GOT3 (cell line): ENCODE results near the gene DUSP5.

ENCODE experiments used
- DNase-seq: peaks from one replicate; lab custom pipeline; 2025; ENCODE audit warnings: mixed read lengths; lab: John Stamatoyannopoulos, UW

DUSP5 gene

DNA sequence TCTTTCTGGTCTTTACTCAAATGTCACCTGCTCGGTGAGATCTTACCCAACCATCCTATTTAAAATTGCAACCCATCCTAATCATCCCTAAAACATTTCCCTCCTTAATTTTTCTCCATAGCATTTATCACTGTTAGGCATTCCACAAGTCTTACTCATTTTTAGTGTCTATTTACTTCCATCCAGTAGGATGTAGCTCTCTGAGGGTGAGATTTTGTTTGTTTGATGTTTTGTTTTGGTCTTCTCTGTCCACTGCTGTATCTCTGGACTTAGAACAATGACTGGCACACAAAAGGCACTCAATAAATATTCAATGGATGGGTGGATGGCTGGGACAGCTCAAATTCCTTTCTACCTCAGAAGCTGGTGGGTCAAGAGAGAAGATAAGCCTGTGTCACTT, 15.8 kb upstream of the DUSP5 start:
- DNase-seq: no peak

DNA sequence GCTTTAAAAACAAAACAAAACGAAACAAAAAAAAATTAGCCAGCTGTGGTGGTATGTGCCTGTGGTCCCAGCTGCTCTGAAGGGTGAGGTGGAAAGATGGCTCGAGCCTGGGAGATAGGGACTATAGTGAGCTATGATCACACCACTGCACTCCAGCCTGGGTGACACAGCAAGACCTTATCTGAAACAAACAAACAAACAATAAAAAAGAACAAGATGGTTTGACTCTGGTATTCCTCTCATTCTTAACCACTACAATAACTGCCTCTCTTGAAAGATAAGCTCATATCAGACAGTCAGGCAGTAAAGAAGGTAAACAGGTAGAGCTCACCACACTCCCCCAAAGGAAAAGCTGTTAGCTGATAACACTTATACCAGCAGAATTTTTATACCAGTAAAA, 14.1 kb upstream of the DUSP5 start:
- no peak for DNase-seq

DNA sequence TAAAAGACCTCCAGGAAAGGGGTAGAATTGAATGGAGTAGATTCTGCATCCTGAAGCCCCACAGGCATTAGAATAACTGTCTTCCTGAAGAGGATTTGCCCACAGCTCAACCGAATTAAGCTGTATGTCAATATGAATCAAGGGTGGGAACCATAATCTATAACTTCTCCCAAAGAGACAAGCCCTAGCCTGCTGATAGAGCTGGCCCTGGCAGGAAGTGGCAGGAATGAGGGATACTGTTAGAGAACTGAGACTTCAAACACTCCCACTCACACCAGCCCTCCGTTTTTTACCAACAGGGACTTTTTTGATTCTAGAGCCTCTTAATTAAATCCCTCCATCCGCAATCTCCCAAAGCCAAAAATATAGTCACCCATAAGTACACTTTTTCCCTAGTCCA, 12.2 kb upstream of the DUSP5 start:
- DNase-seq: no peak

DNA sequence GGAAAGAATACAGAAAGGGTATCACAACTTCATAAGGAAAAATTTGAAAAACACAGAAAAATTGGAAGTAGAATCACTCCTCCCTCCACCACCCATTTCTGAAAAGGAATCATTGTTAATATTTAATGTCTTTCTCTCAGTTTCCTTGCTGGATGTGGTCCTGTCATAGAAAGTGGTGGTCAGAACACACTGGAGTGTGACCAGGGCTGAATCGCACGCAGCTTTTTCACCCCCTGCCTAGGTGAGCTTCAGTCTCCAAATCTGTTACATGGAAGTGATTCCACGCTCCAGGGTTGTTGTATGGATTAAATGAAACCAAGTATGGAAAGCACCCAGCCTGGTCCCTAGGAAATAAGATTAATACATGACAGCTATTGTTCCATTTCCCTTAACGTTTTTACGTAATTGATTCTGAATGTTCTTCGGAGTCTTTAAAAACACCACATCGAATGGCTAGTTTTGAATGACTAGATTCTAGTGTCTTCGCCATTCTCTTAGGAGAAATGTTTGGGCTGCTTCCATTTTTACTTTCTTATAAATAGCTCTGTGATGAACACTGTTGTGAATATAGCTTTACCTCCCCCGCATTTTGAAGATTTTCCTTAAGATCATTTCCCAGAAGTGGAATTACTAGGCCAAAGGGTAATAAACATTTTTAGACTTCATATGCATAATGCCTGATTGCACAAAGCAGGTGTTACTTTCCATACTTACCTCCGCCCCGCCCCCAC, 10.9 kb upstream of the DUSP5 start:
- DNase-seq: no peak

DNA sequence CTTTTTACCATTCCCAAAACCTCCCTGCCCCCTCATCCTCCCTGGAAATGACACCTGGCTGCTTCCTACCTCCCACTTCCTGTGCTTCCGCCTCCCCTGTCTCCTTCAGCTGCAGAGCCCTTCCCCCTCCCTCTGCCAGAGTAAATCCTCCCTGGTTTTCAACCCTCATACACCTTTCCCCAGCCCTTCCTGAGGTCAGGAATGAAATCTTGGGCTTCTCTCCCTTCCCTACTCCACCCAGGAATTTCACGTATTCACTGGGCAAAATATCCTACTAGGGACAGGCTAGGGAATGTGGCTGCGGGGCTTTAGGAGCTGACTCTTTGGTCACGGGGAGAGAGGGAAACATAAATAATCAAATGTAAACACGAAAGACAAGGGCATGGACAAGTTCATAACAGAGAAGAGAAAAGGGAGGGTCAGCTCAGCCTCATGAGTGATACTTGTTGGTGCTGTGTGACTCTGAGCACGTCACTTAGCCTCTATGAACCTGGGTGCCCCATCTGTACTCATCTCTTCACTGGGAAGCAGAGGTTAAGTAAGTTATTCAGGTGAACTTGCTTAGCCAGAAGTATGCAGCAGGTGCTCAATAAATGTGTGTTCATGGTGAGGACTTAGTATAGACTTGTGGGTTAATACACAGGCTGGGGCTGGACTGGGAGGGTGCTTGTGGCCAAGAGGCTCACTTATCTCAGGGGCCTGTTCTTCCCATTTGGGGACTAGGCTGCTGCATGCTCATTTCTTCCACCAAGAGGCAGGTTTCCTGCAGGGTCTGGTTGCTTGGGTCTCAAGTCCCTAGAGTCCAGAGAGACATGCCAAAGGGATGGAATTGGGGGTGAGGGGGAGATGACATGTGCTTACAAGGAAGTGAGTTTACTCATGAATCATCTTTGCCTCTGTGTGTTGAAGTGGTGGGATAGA, 10.0 kb upstream of the DUSP5 start:
- DNase-seq: no peak

DNA sequence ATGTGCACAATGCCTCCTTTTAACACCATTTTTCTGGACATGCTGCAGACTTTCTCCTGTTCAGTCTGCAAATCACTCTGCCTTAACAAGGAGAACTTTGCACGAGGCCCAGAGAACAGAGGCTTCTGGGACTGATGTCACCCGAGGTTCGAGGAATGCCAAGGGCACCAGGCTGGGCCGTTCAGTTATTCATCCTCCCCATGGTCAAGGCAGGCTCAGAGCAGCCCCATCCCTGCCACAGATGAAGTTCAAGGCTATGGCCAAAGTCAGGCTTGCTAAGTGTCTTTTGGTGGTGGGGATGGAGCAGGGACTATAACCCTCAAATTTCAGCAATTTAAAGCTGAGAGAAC, 9.4 kb upstream of the DUSP5 start:
- DNase-seq: no peak

DNA sequence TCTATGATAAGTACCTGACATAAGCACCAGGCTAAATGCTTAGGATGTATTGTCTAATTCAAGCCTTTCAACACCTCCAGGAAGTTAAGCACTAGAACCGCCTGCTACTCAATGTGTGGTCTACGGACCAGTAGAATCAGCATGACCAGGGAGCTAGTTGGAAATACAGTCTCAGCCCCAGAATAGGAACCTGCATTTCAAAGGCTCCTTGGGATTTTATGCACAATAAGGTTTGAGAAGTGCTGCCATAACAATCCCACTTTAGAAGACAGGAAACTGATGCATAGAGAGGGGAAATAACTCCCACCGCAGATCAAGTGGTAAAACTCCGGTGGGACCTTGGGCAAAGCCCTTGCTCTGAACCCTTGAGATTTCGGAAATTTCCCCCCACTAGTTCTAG, 8.8 kb upstream of the DUSP5 start:
- DNase-seq: no peak

DNA sequence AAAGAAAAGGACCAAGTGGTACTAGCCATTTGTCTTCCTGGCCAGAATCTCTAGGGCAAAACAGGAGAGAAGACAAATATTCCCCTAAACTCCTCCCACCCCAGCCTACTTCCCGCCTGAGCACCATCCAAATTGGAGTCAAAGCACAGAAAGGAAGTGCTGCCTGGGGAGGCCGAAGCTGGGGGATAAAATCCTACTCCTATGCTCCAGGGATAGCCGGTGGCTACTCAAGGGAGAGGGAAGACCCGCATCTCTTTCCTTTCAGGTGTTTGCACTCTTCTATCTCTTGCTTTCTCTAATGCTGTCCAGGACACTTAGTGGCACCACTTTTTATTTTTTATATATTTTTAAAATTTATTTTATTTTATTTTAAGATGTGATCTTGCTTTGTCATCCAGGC, 7.1 kb upstream of the DUSP5 start:
- DNase-seq: no peak

DNA sequence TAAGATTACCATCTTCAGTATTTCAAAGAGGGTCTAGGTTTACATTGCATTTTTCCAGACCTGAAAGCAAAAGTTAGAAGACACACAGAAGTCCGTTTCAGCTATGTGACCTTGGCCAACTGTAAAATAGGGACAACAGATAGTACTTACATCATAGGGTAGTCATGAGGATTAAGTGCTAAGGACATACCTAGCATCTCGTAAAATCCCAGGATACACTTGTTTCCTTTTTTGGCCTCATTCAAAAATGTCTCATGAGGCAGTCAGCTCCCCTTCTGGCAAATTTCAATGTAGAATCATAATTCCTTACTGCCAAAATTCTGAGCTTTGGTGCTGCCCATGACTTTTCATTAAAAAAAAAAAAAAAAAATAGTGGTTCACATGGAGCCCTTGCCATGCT, 6.4 kb upstream of the DUSP5 start:
- DNase-seq: no peak

DNA sequence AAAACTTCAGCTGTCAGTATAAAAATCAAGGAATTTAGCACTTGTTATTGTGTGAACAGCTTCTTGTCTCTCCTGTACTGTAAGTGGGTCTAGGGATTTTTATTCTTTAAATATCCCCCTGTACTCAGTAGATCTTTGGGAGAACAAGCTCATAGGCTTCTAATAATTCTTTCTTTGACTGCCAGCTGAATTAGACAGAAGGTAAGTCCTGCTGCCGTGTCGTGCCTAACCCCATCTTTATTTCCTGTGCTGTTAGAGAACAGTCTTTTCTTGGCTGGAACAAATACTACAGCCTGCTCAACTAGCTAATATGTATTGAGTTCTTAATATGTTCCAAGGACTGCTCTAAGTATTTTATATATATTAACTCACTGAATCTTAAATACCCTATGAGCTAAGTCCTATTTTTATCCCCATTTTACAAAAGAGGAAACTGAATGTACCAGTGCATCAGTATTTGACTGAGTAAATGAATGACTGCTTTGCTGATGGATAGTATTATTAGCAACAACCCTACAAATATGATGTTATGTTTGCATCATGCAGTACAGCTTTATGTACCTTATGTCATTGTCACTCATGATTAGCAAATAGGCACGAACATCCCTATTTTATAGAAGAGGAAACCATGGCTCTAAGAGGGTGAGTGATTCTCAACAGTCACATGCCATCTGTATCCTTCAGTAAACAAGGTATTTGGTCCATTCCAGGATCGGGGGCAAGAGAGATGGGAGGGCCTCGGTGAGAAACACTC, 5.5 kb upstream of the DUSP5 start:
- no peak for DNase-seq

DNA sequence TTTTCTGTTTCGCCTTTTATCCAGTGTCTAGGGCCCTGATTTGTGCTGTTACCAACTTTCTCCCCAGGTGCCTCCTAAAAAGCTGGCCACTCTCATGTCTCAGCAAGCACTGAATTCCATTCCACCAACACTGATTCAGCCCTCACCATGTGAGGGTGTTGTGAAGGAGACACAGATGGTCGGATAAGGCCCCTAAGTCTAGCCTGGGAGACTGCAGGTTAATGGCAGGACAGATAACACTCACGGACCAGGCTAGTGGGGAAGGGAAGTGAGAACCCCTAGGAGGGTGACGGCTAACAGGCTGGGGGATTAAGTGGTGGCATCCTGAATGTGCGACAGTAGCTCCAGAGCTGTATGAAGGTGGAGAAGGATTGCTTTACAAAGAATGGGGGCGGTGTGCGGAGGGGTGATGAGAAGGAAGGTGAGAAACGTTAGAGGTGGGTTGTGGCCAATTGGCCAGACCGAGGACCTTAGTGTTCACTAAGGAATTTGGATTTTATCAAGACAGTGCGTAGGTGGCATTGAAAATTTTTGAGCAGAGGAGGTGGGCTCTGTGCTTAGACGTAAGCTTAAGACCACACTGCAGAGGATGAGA, 3.8 kb upstream of the DUSP5 start:
- DNase-seq: no peak

DNA sequence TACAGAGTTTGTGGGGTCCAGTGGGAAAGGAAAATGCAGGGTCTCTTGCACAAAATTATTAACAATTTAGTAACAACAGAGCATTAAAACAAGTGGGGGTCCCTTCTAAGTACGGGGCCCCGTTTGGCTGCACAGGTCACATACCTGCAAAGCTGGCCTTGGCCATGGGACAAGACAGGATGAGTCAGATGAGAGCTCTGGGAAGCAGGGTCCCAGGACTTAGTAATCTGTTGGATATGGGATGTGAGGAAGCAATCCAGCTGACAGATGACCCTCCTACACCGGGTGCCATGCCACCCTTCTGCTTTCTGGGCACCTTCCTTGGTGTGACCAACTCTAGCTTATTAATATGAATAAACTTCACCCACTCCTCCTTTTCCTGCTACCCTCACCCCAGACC, 3.2 kb upstream of the DUSP5 start:
- DNase-seq: no peak

DNA sequence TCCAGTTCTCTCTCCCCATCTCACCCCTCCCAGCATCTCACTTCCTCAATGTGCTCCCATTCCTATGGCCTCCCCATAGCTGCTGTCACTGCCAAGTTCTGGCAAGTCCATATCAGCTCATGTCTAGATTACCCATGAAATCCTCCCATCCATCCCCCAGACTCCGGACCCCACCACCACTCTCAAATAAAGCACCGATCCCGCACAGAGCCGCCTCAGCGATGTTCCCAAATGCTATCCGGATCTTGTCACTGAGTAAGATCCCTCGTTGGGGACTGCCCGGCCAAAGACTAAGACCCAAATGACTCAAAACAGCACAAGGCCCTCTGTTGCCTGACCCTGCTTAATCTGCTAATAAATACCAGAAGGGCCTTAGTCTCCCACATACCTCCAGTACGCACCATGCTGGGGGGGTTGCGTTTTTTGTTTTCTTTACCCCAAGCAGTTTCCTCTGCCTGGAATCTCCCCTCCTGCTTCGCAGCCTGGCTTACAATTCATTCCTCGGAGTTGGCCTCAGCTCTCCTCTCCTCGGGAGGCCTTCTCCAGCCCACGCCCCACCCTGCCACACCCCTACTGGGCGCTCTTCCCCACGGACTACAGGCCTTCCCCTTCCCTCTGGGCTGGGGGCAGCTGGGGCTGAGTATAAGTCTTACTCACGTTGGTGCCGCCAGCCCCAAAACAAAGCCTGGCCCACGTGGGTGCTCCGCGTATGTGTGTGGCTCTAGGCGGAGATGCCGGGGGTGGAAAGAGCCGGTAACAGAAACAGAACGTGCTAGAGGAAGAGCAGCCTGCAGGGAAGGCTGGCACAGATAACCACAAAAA, 1.8 kb upstream of the DUSP5 start:
- DNase-seq: no peak

DNA sequence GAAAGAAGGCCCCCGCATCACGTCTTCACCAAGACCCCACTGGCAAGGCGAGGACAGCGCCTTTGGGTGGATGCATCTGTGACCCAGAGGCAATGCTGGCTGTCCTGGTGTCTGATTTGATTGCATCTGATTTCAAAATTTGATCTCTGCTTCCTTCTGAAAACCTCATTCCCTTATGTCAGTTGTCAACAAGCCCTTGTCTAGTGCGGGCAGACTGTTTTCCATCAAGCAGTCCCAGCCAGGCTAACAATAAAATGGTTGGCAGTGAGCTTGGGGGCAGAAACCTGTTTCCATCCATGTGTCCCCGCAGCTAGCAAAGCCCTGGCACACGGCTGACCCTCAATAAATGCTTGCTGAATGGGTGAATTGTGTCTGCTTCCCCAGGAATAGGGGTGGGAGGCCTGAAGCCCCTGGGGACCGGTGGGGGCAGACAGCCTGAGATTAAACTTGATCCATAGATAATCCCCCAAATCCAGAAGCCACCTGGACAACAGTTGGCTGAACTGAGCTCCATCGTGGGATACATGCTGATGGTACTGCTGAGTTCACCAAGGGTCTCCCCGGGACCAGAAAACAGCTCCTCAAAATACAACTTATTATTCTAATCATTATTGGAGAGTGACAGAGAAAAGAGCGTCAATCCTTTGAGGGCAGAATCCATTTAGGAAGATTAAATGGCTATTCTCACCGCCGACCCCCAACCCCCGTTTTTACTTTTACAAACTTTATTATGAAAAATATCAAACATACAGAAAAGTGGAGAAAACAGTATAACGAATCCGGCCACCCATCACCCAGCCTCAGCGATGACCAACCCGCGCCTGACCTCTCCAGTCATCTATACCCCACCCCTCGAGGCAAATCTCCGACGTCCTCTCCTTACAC, 912 bp upstream of the DUSP5 start:
- DNase-seq: no peak

DNA sequence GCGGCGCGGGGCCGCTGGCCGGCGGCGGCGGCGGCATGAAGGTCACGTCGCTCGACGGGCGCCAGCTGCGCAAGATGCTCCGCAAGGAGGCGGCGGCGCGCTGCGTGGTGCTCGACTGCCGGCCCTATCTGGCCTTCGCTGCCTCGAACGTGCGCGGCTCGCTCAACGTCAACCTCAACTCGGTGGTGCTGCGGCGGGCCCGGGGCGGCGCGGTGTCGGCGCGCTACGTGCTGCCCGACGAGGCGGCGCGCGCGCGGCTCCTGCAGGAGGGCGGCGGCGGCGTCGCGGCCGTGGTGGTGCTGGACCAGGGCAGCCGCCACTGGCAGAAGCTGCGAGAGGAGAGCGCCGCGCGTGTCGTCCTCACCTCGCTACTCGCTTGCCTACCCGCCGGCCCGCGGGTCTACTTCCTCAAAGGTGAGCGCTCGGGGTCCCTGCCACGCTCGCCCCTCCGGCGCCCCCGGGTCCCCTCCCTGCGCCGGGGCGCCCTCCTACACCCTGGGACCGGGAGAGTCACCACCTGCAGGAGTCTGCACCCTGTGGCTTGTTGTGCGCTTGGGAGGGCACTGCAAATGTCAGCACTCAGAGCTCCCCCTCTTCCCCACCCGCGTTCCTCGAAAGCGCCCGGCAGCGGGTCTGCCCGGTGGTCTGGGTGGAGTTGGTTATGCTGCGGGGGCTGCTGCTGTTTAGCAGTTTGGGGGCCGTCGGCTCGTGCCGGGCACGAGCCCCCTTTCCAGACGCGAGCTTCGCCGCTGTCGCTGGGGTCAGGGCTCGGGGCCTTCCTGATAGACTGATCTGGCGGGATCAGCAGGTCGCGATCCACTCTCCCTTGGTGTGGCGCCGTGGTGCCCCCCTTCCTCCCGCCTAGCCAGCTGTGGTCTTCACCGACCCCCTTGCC, 627 bp downstream of the DUSP5 start:
- no peak for DNase-seq

DNA sequence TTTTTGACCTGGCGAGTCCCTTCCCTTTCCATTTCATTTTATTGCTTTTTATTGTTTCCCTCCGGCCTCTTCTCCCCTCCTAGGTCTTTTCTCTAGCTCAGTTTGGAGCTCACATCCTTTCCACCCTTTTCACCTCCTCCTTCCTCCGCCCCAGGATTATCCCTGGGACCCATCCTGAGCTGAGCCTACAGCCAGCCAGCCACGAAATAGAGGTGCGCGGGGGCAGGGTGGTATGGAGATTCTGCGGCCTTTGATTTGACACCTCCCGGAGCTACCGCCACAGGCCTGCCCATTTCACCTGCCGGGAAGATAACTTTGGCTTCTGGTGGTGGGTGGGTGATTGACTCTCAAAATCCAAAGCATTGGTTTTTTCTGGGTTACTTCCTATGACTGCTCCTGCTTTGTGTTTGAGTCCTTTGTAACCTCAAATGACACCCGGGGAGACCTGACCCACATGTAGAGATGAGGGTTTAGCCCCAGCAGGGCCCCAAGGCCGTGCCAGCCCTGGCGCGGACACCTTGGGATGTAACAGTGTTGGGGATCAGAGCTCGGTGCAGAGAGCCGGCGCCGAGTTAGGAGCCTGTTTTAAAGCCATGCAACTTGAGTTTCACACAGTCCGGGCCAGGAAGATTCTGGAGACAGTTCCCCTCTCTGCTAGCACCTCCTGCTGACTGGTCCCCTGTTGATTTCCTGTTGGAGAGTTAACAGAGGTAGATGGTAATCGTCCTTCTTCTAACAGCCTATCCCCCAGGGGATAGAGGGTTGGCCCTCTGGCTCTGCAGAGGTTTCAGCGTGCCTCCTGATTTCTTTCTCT, 1.5 kb downstream of the DUSP5 start:
- DNase-seq: no peak

DNA sequence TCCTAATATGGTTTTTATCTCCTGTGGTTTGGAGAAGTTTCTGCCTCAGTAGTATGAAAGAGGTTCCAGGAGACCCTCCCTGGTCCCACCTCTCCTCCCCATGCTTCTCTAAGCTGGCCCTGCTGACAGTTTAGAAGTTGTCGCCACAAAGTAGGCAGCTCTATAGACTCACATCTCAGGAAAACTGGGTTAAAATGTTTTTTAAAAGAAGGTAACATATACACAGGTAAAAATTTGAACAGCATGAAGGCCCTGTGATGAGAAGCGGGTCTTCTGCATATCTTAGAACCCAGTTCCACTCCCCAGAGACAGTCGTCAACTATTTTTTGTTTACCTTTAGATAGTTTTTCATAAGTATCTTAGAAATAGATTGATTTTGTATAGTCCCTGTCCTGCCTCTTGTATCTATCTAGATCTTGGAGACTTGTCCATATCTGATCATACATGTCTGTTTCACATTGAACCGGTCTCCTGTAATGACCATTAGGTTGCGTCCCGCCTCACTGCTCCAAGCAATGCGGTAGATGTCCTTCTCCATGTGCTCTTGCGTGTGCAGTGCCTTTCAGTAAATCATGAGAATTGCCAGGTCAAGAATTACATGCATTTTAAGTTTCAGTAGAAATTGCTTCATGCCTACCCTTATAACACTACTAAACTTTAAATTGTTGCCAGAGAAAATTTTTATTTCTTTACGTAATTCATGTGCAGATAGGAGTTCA, 2.2 kb downstream of the DUSP5 start:
- no peak for DNase-seq

DNA sequence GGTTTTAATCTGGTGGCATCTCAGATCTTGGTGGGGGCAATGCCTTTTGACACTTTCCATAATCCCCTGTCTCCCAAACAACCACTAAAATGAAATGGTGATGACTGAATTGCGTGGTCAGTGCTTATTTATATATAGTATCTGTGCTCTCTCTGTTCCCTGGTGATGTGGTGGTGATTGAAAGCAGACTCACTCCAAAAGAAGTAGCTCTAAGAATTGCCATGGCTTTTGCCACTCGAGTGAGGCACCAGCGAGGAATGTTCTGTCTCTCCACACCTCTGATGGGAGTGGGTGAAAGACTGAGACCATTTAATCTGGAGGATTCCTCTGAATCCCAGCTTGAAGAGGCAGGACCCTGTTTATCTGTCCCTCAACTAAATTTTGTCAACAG, 2.8 kb downstream of the DUSP5 start:
- no peak for DNase-seq
